Breast epithelium (tissue), 4 donors: ENCODE data around the gene BNIP1. TPM values are rescaled to one million over a fixed set of nuclear protein-coding genes. Genes with fewer than 3 reads are reported as not detected.

Source experiments
- DNase-seq, 2 donors: peaks; one replicate each; pipeline ENCODE4 v3.0.0-alpha.2; 2019; ENCODE audit warnings: low spot score in 2 of 2
- H3K27ac ChIP-seq, 2 donors: fragments of 200-600 bp; sonication (generic) in 1 of 2; one replicate each; pipeline ENCODE4 v1.5.1; 2016 to 2019; ENCODE audit warnings: mild to moderate bottlenecking in 1 of 2
- H3K27me3 ChIP-seq, 2 donors: fragments of 200-600 bp; sonication (generic) in 1 of 2; one replicate each; pipeline versions ENCODE4 v1.5.1 to v1.6.0; 2017 to 2019; ENCODE audit warnings: control low read depth in 1 of 2, mild to moderate bottlenecking in 1 of 2
- H3K36me3 ChIP-seq: fragments of 200-600 bp; one replicate; pipeline ENCODE4 v1.5.1; 2019
- H3K4me1 ChIP-seq, 2 donors: fragments of 200-600 bp; sonication (generic); one replicate each; pipeline ENCODE4 v1.5.1; 2016 to 2019; ENCODE audit warnings: control low read depth in 1 of 2
- H3K4me3 ChIP-seq, 3 donors: fragments of 200-600 bp; sonication (generic); 1 replicate in 2 of 3; 2 replicates in 1 of 3; pipeline ENCODE4 v1.5.1; 2016 to 2019; ENCODE audit warnings: mild to moderate bottlenecking in 3 of 3, moderate library complexity in 2 of 3
- H3K9me3 ChIP-seq, 2 donors: fragments of 200-600 bp; sonication (generic) in 1 of 2; one replicate each; pipeline ENCODE4 v1.5.1; 2016 to 2019; ENCODE audit warnings: control low read depth in 1 of 2
- CTCF ChIP-seq, 3 donors: fragments of 450-650 bp; IDR thresholded peaks; one replicate each; pipeline ENCODE4 v1.5.1; 2016 to 2017; ENCODE audit warnings: antibody characterized with exemption in 3 of 3, mild to moderate bottlenecking in 3 of 3, moderate library complexity in 3 of 3
- POLR2A ChIP-seq: fragments of 450-650 bp; IDR thresholded peaks from one replicate; pipeline ENCODE4 v1.6.1; 2016; ENCODE audit warnings: antibody characterized with exemption, mild to moderate bottlenecking, moderate library complexity
- POLR2AphosphoS5 ChIP-seq, 3 donors: sonication (generic); formaldehyde crosslinking; IDR thresholded peaks; one replicate each; pipeline ENCODE4 v1.6.1; 2017; ENCODE audit warnings: antibody characterized with exemption in 3 of 3
- intact Hi-C: fragments of 100-400 bp; cut with DNase I; formaldehyde crosslinking; loops from one replicate; pipeline ENCODE4 v1.15.1; 2023; ENCODE audit warnings: low total_unique reads
- total RNA-seq, 3 donors: library from RNA; depleted of rRNA; stranded (reverse); fragments of >200 nt; gene quantifications; one replicate each; pipeline ENCODE4 v1.1.0, GENCODE V29; 2016

Gene BNIP1
- total RNA-seq, 3 donors from 2014 or later: 11.1 to 12.9 (median 11.7) TPM

- intact Hi-C loops: no loop called here
Measured at GRCh38 chr5:173180331-173180730, 36.0 kb downstream of the BNIP1 start.

GRCh38 chr5:173187054-173187743 lies 42.9 kb downstream of the BNIP1 start:
- no peaks in the 10 kb centered on the region for H3K27me3 ChIP-seq
- DNase-seq: no peak
- no peaks in the 10 kb centered on the region for H3K36me3 ChIP-seq
- no peaks in the 10 kb centered on the region for H3K4me1 ChIP-seq
- no peak for TF ChIP-seq CTCF (IDR thresholded peaks at IDR 0.05)
- TF ChIP-seq POLR2A: no peak
- TF ChIP-seq POLR2AphosphoS5 (IDR thresholded peaks at IDR 0.05): no peak
- no peak overlapping the region for H3K27ac ChIP-seq
- intact Hi-C loops: no loop called here
- H3K9me3 ChIP-seq: no peaks in the 10 kb centered on the region
- H3K4me3 ChIP-seq: no peak overlapping the region

More at GRCh38 chr5:173180331-173180730, 36.0 kb downstream of the BNIP1 start:
- no peak overlapping the region for H3K4me3 ChIP-seq
- DNase-seq: no peak
- H3K27ac ChIP-seq: no peak overlapping the region
- no peak for TF ChIP-seq POLR2A
- TF ChIP-seq POLR2AphosphoS5 (IDR thresholded peaks at IDR 0.05): no peak
- TF ChIP-seq CTCF (IDR thresholded peaks at IDR 0.05): no peak
- no peaks in the 10 kb centered on the region for H3K36me3 ChIP-seq
- no peaks in the 10 kb centered on the region for H3K4me1 ChIP-seq
- H3K9me3 ChIP-seq: no peaks in the 10 kb centered on the region
- no peaks in the 10 kb centered on the region for H3K27me3 ChIP-seq

- intact Hi-C loops: no loop called here
- Histone ChIP-seq H3K4me3 (no peak overlapping the region), H3K27ac (no peak overlapping the region), H3K36me3 (no peaks in the 10 kb centered on the region), H3K4me1 (no peaks in the 10 kb centered on the region), H3K27me3 (no peaks in the 10 kb centered on the region), H3K9me3 (no peaks in the 10 kb centered on the region)
- TF ChIP-seq CTCF (IDR thresholded peaks at IDR 0.05) (no peak), POLR2AphosphoS5 (IDR thresholded peaks at IDR 0.05) (no peak)
- no peak for DNase-seq
Measured at GRCh38 chr5:173188280-173188679, 43.9 kb downstream of the BNIP1 start.

GRCh38 chr5:173191015-173191414 lies 46.7 kb downstream of the BNIP1 start:
- intact Hi-C loops: no loop called here
- Histone ChIP-seq H3K36me3 (no peaks in the 10 kb centered on the region), H3K4me1 (no peaks in the 10 kb centered on the region), H3K4me3 (no peak overlapping the region), H3K27ac (no peak overlapping the region), H3K9me3 (no peaks in the 10 kb centered on the region), H3K27me3 (no peaks in the 10 kb centered on the region)
- DNase-seq: no peak
- TF ChIP-seq POLR2AphosphoS5 (IDR thresholded peaks at IDR 0.05): no peak
- TF ChIP-seq CTCF (IDR thresholded peaks at IDR 0.05): no peak
- no peak for TF ChIP-seq POLR2A

- no peak for DNase-seq
- intact Hi-C loops: no loop called here
- H3K27ac ChIP-seq: no peak overlapping the region
- TF ChIP-seq CTCF (IDR thresholded peaks at IDR 0.05) (no peak), POLR2A (no peak), POLR2AphosphoS5 (IDR thresholded peaks at IDR 0.05) (no peak)
- H3K27me3 ChIP-seq: no peaks in the 10 kb centered on the region
- H3K36me3 ChIP-seq: no peaks in the 10 kb centered on the region
- no peaks in the 10 kb centered on the region for H3K9me3 ChIP-seq
- no peak overlapping the region for H3K4me3 ChIP-seq
- H3K4me1 ChIP-seq: no peaks in the 10 kb centered on the region
Measured at GRCh38 chr5:173191561-173191960, 47.2 kb downstream of the BNIP1 start.
